GM18873 (cell line): Measurements from ENCODE around the gene VPS33A.
A peak's percentile ranks its signal among the peaks of the same experiment; 100 is the strongest.
"Not testable (repeated sequence)": the region's sequence is repeated elsewhere in the genome, so short reads cannot be mapped to it uniquely, and the experiment has no call there.

Source experiments
- ATAC-seq: cut with Tn5 transposase; IDR thresholded peaks from one replicate; pipeline ENCODE4 v1.9.1; 2021; ENCODE audit warnings: mild to moderate bottlenecking, moderate library complexity, moderate number of reproducible peaks; ENCODE audit not compliant: unreplicated experiment, low FRiP score

VPS33A gene

GRCh38 chr12:122258939-122259338 lies 7.4 kb downstream of the VPS33A start:
- ATAC-seq, result not testable (repeated sequence)

- not testable (repeated sequence) for ATAC-seq
Observed at GRCh38 chr12:122258462-122258861, 7.8 kb downstream of the VPS33A start.

- no peak for ATAC-seq
Observed at GRCh38 chr12:122250536-122250935, 15.8 kb downstream of the VPS33A start.

- ATAC-seq, result no peak
Observed at GRCh38 chr12:122250047-122250446, 16.2 kb downstream of the VPS33A start.

- ATAC-seq, result no peak
Observed at GRCh38 chr12:122245553-122245952, 20.7 kb downstream of the VPS33A start.

- no peak for ATAC-seq
Observed at GRCh38 chr12:122244565-122245371, 21.5 kb downstream of the VPS33A start.

- ATAC-seq, result no peak
Observed at GRCh38 chr12:122243965-122244364, 22.3 kb downstream of the VPS33A start.

- ATAC-seq, result no peak
Observed at GRCh38 chr12:122238861-122239260, 27.4 kb downstream of the VPS33A start.

- no peak for ATAC-seq
Observed at GRCh38 chr12:122235741-122236140, 30.6 kb downstream of the VPS33A start.

GRCh38 chr12:122232691-122233090 lies 33.6 kb downstream of the VPS33A start:
- no peak for ATAC-seq

GRCh38 chr12:122230798-122231197 lies 35.5 kb downstream of the VPS33A start:
- ATAC-seq, result no peak

- ATAC-seq, result no peak
Observed at GRCh38 chr12:122228092-122228491, 38.2 kb downstream of the VPS33A start.

- ATAC-seq, result no peak
Observed at GRCh38 chr12:122227341-122227740, 39.0 kb downstream of the VPS33A start.

GRCh38 chr12:122226366-122227125 lies 39.7 kb downstream of the VPS33A start:
- ATAC-seq, result no peak

GRCh38 chr12:122225683-122226365 lies 40.5 kb downstream of the VPS33A start, which contains the start of gene DIABLO:
Gene DIABLO (minus strand): TSS chr12:122226052. CDS start chr12:122226014, 38 bp downstream.
- ATAC-seq, result peak; percentile 85

GRCh38 chr12:122216445-122216844 lies 49.8 kb downstream of the VPS33A start:
- ATAC-seq, result no peak

GRCh38 chr12:122215771-122216170 lies 50.5 kb downstream of the VPS33A start:
- no peak for ATAC-seq

GRCh38 chr12:122208073-122208820 lies 58.0 kb downstream of the VPS33A start:
- no peak for ATAC-seq

- no peak for ATAC-seq
Observed at GRCh38 chr12:122207391-122207790, 58.9 kb downstream of the VPS33A start.

- ATAC-seq, result no peak
Observed at GRCh38 chr12:122206976-122207375, 59.3 kb downstream of the VPS33A start.
